Amygdala (tissue), 56 donors: ENCODE data around the gene NGFR.

Experiments used
- DNase-seq, 56 donors: peaks; one replicate each; lab custom pipeline; 2025; lab: John Stamatoyannopoulos, UW

Gene NGFR

GRCh38 chr17:49468811-49469385, 26.2 kb upstream of the NGFR start:
- DNase-seq, result no peak

- peak in 17 of 56 donors; percentile 2 to 81 (median 15) for DNase-seq
Measured at GRCh38 chr17:49469831-49470810, 25.0 kb upstream of the NGFR start.

GRCh38 chr17:49471089-49471683, 23.9 kb upstream of the NGFR start:
- DNase-seq, result peak in 47 of 56 donors; percentile 1 to 78 (median 43)

- DNase-seq, result no peak
Measured at GRCh38 chr17:49471769-49472168, 23.3 kb upstream of the NGFR start.

GRCh38 chr17:49472527-49472926, 22.6 kb upstream of the NGFR start:
- DNase-seq, result no peak

GRCh38 chr17:49473900-49474751, 21.0 kb upstream of the NGFR start:
- no peak for DNase-seq

GRCh38 chr17:49477709-49478108, 17.4 kb upstream of the NGFR start:
- DNase-seq, result no peak

- no peak for DNase-seq
Measured at GRCh38 chr17:49480836-49481615, 14.1 kb upstream of the NGFR start.

- peak in 12 of 56 donors; percentile 2 to 33 (median 12) for DNase-seq
Measured at GRCh38 chr17:49482144-49482817, 12.8 kb upstream of the NGFR start.

- no peak for DNase-seq
Measured at GRCh38 chr17:49483599-49484509, 11.2 kb upstream of the NGFR start.

GRCh38 chr17:49484588-49484987, 10.5 kb upstream of the NGFR start:
- no peak for DNase-seq

GRCh38 chr17:49486012-49486641, 9.0 kb upstream of the NGFR start:
- no peak for DNase-seq

- DNase-seq, result no peak
Measured at GRCh38 chr17:49487183-49487582, 7.9 kb upstream of the NGFR start.

- no peak for DNase-seq
Measured at GRCh38 chr17:49488612-49489011, 6.5 kb upstream of the NGFR start.

GRCh38 chr17:49489348-49489747, 5.7 kb upstream of the NGFR start:
- no peak for DNase-seq

- no peak for DNase-seq
Measured at GRCh38 chr17:49490276-49490675, 4.8 kb upstream of the NGFR start.

- no peak for DNase-seq
Measured at GRCh38 chr17:49491192-49491769, 3.8 kb upstream of the NGFR start.
